ENCODE results near the gene CCL11.

GRCh38 chr17:34285286-34285792, at the start of gene CCL11:
- TF ChIP-seq CTCF (IDR thresholded peaks at IDR 0.05) = no peak
- no peak for TF ChIP-seq POLR2A (IDR thresholded peaks at IDR 0.05)

Data from Peyer's patch (tissue), 4 donors.